ENCODE results near the gene SNX22.

DNA sequence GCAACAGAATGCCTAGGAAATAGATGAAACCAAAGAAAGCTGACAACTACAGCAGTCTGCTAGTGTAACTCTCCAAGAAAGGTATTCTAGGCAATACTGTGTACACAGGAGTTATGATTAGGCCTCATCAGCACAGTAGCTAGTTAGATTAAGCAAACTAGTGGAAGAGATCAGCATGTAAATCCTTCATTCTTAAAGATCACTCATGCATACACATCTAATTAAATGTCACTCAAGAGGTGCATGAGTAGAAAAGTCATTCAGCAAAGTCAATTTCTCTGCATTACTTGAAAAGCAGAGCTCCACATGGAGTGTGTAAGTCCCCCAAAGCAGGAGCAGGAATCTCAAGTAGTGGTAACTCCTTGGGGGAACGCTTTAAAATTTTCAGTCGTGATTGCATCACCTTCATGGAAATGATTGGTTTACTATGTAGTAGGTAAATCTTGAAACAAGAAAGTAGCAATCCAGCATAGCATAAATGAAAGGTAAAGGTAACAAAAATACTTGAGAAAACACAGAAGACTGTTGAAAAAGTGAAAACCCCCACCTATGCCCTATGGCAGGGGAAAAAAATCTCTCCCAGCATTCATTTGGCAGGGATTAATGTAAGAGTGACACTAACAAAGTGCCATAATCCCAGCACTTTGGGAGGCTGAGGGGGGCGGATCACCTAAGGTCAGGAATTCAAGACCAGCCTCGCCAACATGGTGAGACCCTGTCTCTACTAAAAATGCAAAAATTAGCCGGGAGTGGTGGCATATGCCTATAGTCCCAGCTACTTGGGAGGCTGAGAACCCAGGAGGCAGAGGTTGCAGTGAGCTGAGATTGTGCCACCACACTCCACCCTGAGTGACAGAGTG, 40.7 kb downstream of the SNX22 start:
- TF ChIP-seq EHMT2 (IDR thresholded peaks at IDR 0.05; ENCODE audit: low read depth) (no peak), POLR2A (IDR thresholded peaks at IDR 0.05; ENCODE audit: low read length) (no peak), MYC (IDR thresholded peaks at IDR 0.05; ENCODE audit: borderline replicate concordance, low read length) (no peak), POLR2AphosphoS2 (conservative IDR thresholded peaks at IDR 0.05; ENCODE audit: low read length) (no peak)
- TF ChIP-seq, protein P1, sequence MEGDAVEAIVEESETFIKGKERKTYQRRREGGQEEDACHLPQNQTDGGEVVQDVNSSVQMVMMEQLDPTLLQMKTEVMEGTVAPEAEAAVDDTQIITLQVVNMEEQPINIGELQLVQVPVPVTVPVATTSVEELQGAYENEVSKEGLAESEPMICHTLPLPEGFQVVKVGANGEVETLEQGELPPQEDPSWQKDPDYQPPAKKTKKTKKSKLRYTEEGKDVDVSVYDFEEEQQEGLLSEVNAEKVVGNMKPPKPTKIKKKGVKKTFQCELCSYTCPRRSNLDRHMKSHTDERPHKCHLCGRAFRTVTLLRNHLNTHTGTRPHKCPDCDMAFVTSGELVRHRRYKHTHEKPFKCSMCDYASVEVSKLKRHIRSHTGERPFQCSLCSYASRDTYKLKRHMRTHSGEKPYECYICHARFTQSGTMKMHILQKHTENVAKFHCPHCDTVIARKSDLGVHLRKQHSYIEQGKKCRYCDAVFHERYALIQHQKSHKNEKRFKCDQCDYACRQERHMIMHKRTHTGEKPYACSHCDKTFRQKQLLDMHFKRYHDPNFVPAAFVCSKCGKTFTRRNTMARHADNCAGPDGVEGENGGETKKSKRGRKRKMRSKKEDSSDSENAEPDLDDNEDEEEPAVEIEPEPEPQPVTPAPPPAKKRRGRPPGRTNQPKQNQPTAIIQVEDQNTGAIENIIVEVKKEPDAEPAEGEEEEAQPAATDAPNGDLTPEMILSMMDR (IDR thresholded peaks at IDR 0.05): no peak
- TF ChIP-seq, protein P2, sequence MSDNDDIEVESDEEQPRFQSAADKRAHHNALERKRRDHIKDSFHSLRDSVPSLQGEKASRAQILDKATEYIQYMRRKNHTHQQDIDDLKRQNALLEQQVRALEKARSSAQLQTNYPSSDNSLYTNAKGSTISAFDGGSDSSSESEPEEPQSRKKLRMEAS (IDR thresholded peaks at IDR 0.05): no peak

All from A549 (cell line).